BLaER1 treated with 17β-estradiol and CSF1 and Interleukin-3, amounts not matched to agents 10 nM and 100 nM (cell line): Measurements from ENCODE around the gene MAT2A.
A peak's percentile ranks its signal among the peaks of the same experiment; 100 is the strongest.
"Not testable (repeated sequence)": the region's sequence is repeated elsewhere in the genome, so short reads cannot be mapped to it uniquely, and the experiment has no call there.

ENCODE experiments used
- H3K27ac ChIP-seq, 11 experiments: shearing (Covaris generic); formaldehyde crosslinking; 2 replicates each; pipeline ENCODE4 v1.8.1; 2022
- H3K27me3 ChIP-seq, 11 experiments: shearing (Covaris generic); formaldehyde crosslinking; 2 replicates each; pipeline ENCODE4 v1.8.1; 2022
- H3K36me3 ChIP-seq, 11 experiments: shearing (Covaris generic); formaldehyde crosslinking; 2 replicates each; pipeline ENCODE4 v1.8.1; 2022
- H3K4me1 ChIP-seq, 10 experiments: shearing (Covaris generic); formaldehyde crosslinking; 2 replicates each; pipeline ENCODE4 v1.8.1; 2022
- H3K4me2 ChIP-seq, 11 experiments: shearing (Covaris generic); formaldehyde crosslinking; 2 replicates each; pipeline ENCODE4 v1.8.1; 2022
- H3K4me3 ChIP-seq, 10 experiments: shearing (Covaris generic); formaldehyde crosslinking; 2 replicates each; pipeline ENCODE4 v1.8.1; 2022
- H3K9ac ChIP-seq, 11 experiments: shearing (Covaris generic); formaldehyde crosslinking; 2 replicates each; pipeline ENCODE4 v1.8.1; 2022
- H3K9me3 ChIP-seq, 11 experiments: shearing (Covaris generic); formaldehyde crosslinking; replicated peaks in 1 of 11; 2 replicates each; pipeline ENCODE4 v1.8.1; 2022
- H4K20me1 ChIP-seq, 11 experiments: shearing (Covaris generic); formaldehyde crosslinking; 2 replicates each; pipeline ENCODE4 v1.8.1; 2022
- Cebpa-rat ChIP-seq, 11 experiments: shearing (Covaris generic); IDR thresholded peaks; 2 replicates each; pipeline ENCODE4 v1.8.1; 2022

Gene MAT2A

DNA sequence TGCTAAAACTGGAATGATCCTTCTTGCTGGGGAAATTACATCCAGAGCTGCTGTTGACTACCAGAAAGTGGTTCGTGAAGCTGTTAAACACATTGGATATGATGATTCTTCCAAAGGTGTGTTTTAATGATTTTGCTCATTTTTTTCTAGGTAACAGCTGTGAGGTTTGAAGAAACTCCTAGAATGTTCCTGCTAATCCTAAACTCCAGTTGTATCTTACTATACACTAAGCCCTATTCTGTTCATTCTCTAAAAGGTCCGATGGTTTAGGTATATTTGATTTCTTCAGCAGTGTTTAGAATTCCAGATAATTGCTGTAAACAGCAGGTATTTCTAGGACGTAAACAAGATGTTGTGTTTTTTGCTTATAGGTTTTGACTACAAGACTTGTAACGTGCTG is 2.3 kb downstream of the MAT2A start:
- peak overlapping the region; percentile 84 to 97 (median 93) for H3K4me2 ChIP-seq
- H3K9me3 ChIP-seq: no peaks in the 10 kb centered on the region
- TF ChIP-seq Cebpa-rat (IDR thresholded peaks at IDR 0.05): no peak
- H3K27ac ChIP-seq: peak overlapping the region in 2 of 11 experiments; percentile 100; a peak in 5 of 22 replicates
- H3K4me3 ChIP-seq: peak overlapping the region; percentile 79 to 99 (median 91)
- peak overlapping the region; percentile 96 to 100 (median 99) for H3K9ac ChIP-seq
- peaks cover 63 to 68% (median 67%) of the 10 kb centered on the region in 11 experiments for H3K36me3 ChIP-seq
- peaks cover 36 to 50% (median 40%) of the 10 kb centered on the region in 10 experiments for H3K4me1 ChIP-seq
- H4K20me1 ChIP-seq: peaks cover 68 to 73% (median 72%) of the 10 kb centered on the region in 11 experiments
- no peaks in the 10 kb centered on the region for H3K27me3 ChIP-seq

DNA sequence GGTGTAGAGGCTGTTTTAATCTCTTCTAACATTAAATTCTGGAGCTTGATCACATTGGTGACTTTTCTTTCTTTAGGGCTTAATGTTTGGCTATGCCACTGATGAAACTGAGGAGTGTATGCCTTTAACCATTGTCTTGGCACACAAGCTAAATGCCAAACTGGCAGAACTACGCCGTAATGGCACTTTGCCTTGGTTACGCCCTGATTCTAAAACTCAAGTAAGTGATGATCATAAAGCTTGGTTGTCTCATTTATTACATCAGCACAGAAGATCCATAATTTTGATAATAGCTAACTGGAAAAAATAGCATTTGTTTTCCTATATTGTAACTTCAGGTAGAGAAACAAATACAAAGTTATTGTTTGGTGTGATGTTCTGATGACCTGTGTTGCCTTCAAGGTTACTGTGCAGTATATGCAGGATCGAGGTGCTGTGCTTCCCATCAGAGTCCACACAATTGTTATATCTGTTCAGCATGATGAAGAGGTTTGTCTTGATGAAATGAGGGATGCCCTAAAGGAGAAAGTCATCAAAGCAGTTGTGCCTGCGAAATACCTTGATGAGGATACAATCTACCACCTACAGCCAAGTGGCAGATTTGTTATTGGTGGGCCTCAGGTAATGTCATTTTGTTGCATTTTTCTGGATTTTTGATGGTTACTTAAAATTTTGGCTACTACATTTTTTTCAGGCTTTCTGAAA is 2.9 kb downstream of the MAT2A start:
- H3K4me3 ChIP-seq: peak overlapping the region; percentile 79 to 99 (median 91)

DNA sequence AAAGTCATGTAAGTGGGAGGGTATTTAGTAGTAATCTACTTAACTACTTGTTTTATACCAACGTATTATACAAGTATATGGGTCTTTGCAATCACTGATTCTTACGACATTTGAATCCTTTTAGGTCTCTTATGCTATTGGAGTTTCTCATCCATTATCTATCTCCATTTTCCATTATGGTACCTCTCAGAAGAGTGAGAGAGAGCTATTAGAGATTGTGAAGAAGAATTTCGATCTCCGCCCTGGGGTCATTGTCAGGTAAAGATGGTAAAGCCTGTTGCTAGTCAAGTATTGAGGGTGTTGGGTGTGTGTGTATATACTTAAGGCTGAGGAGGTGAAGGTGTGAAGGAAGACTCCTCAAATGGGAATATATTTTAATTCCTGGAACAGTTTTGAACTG is 3.8 kb downstream of the MAT2A start:
- Histone ChIP-seq H3K4me3 (peak overlapping the region in 7 of 10 experiments; percentile 83 to 99 (median 92); a peak in 9 of 20 replicates), H3K4me2 (peak overlapping the region; percentile 84 to 97 (median 93); a peak in 21 of 22 replicates), H3K9me3 (no peaks in the 10 kb centered on the region), H3K4me1 (peaks cover 21 to 37% (median 26%) of the 10 kb centered on the region in 10 experiments), H4K20me1 (peaks cover 83 to 88% (median 87%) of the 10 kb centered on the region in 11 experiments), H3K36me3 (peaks cover 69 to 83% (median 80%) of the 10 kb centered on the region in 11 experiments), H3K27me3 (no peaks in the 10 kb centered on the region), H3K27ac (no peak overlapping the region; a peak in 1 of 22 replicates), H3K9ac (peak overlapping the region in 6 of 11 experiments; percentile 97 to 100 (median 99); a peak in 7 of 22 replicates)
- no peak for TF ChIP-seq Cebpa-rat (IDR thresholded peaks at IDR 0.05)

More for the DNA sequence above, 2.9 kb downstream of the MAT2A start:
- Histone ChIP-seq H3K9me3 (no peaks in the 10 kb centered on the region), H3K36me3 (peaks cover 69 to 74% (median 72%) of the 10 kb centered on the region in 11 experiments), H3K27ac (no peak overlapping the region), H3K4me1 (peaks cover 30 to 43% (median 34%) of the 10 kb centered on the region in 10 experiments), H4K20me1 (peaks cover 75 to 79% (median 78%) of the 10 kb centered on the region in 11 experiments), H3K27me3 (no peaks in the 10 kb centered on the region), H3K4me2 (peak overlapping the region; percentile 84 to 97 (median 93)), H3K9ac (peak overlapping the region; percentile 96 to 100 (median 99))
- no peak for TF ChIP-seq Cebpa-rat (IDR thresholded peaks at IDR 0.05)

DNA sequence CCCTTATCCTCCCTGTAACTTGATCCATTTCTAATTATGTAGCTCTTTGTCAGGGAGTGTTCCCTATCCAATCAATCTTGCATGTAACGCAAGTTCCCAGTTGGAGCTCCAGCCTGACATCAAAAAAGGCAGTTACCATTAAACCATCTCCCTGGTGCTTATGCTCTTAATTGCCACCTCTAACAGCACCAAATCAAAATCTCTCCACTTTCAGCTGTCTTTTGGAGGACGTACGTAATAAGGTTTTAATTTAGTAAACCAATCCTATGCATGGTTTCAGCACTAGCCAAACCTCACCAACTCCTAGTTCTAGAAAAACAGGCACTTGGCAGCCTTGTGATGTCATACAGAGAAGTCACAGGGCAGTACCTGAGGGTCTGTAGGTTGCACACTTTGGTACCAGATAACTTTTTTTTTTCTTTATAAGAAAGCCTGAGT is 5.3 kb downstream of the MAT2A start:
- Histone ChIP-seq H3K4me1 (peaks cover 23 to 42% (median 27%) of the 10 kb centered on the region in 10 experiments), H3K4me2 (0 out of 22 replicates have a peak overlapping the region, but pooled peaks of 1 of the 11 experiments have one; percentile 13), H4K20me1 (peaks cover 85 to 100% (median 94%) of the 10 kb centered on the region in 11 experiments), H3K36me3 (peaks cover 74 to 96% (median 92%) of the 10 kb centered on the region in 11 experiments)
- not testable (repeated sequence) for H3K27me3 ChIP-seq, H3K4me3 ChIP-seq, H3K27ac ChIP-seq, H3K9ac ChIP-seq, H3K9me3 ChIP-seq

- H3K4me2 ChIP-seq, H3K9me3 ChIP-seq: not testable (repeated sequence)
- H3K36me3 ChIP-seq: peaks cover 74 to 100% (median 95%) of the 10 kb centered on the region in 11 experiments
Measured at GRCh38 chr2:85544915-85545779, 6.2 kb downstream of the MAT2A start.

DNA sequence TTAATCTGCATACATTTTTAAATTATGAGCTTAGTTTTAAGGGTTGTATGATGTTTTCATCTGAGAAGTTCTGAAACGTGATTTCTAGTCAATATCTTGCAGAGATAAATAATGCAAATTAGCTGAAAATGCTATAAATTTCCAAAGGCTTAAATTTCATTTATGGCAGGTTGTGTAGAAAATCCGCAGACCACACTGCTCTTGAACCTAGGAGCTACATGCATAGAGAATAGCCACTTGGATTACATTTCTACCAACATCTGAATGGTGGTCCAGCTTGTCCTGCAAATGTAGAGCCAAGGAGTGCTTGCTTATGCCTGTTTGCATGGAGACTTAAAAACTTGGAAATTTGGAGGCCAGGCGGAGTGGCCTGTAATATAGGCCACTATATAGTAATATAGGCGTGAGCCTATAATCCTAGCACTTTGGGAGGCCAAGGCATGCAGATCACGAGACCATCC is 6.8 kb downstream of the MAT2A start:
- H3K36me3 ChIP-seq: peaks cover 74 to 100% (median 95%) of the 10 kb centered on the region in 11 experiments
- H4K20me1 ChIP-seq: peaks cover 69 to 94% (median 80%) of the 10 kb centered on the region in 11 experiments
- TF ChIP-seq Cebpa-rat (IDR thresholded peaks at IDR 0.05): no peak
- H3K9me3 ChIP-seq: no peaks in the 10 kb centered on the region
- no peak overlapping the region for H3K4me3 ChIP-seq
- H3K27me3 ChIP-seq: no peaks in the 10 kb centered on the region
- no peak overlapping the region for H3K4me2 ChIP-seq
- no peak overlapping the region for H3K9ac ChIP-seq
- H3K4me1 ChIP-seq: peaks cover 34 to 57% (median 40%) of the 10 kb centered on the region in 10 experiments
- no peak overlapping the region for H3K27ac ChIP-seq

More at GRCh38 chr2:85544915-85545779, 6.2 kb downstream of the MAT2A start:
- Histone ChIP-seq H3K4me1 (peaks cover 27 to 51% (median 34%) of the 10 kb centered on the region in 10 experiments), H4K20me1 (peaks cover 76 to 98% (median 87%) of the 10 kb centered on the region in 11 experiments)
- not testable (repeated sequence) for H3K9ac ChIP-seq, H3K27me3 ChIP-seq, H3K27ac ChIP-seq, H3K4me3 ChIP-seq

GRCh38 chr2:85547089-85547858 is 8.3 kb downstream of the MAT2A start:
- TF ChIP-seq Cebpa-rat (IDR thresholded peaks at IDR 0.05): no peak
- Histone ChIP-seq H3K36me3 (peaks cover 72 to 98% (median 93%) of the 10 kb centered on the region in 11 experiments), H3K27me3 (no peaks in the 10 kb centered on the region), H3K4me1 (peaks cover 24 to 55% (median 37%) of the 10 kb centered on the region in 10 experiments), H3K27ac (0 out of 22 replicates have a peak overlapping the region, but pooled peaks of 1 of the 11 experiments have one; percentile 6), H3K9ac (no peak overlapping the region; a peak in 1 of 22 replicates), H3K4me3 (no peak overlapping the region), H3K4me2 (no peak overlapping the region), H3K9me3 (no peaks in the 10 kb centered on the region), H4K20me1 (peaks cover 55 to 79% (median 65%) of the 10 kb centered on the region in 11 experiments)
